SU-DHL-6 (cell line): ENCODE measurements around the gene ZNF418.

Experiments
- H2AFZ ChIP-seq: fragments of 200-600 bp; sonication (generic); 2 replicates; pipeline ENCODE4 v1.6.1; 2014; ENCODE audit warnings: low read depth, mild to moderate bottlenecking, moderate library complexity, mixed read lengths, antibody characterized with exemption, low read length; ENCODE audit not compliant: severe bottlenecking
- H3F3A ChIP-seq: fragments of 200-600 bp; shearing (Covaris generic); 2 replicates; pipeline ENCODE4 v1.6.0; 2016; ENCODE audit warnings: antibody characterized with exemption, mild to moderate bottlenecking; ENCODE audit not compliant: insufficient read depth
- H3K27ac ChIP-seq: fragments of 200-600 bp; sonication (generic); 2 replicates; pipeline ENCODE4 v1.5.1; 2016; ENCODE audit warnings: low read depth, mild to moderate bottlenecking, low read length, moderate library complexity, mixed read lengths
- H3K27me3 ChIP-seq: fragments of 200-600 bp; sonication (generic), shearing (Covaris generic); 2 replicates; pipeline ENCODE4 v1.6.0; 2014; ENCODE audit warnings: mild to moderate bottlenecking, low read length
- H3K36me3 ChIP-seq: fragments of 200-600 bp; sonication (generic); 2 replicates; pipeline ENCODE4 v1.6.1; 2014; ENCODE audit warnings: mild to moderate bottlenecking, low read length, mixed read lengths
- H3K4me2 ChIP-seq: fragments of 300-600, 200-600 bp; shearing (Covaris generic), sonication (generic); 2 replicates; pipeline ENCODE4 v1.6.0; 2014; ENCODE audit warnings: low read length, low read depth, mild to moderate bottlenecking; ENCODE audit not compliant: poor library complexity, severe bottlenecking
- H3K4me3 ChIP-seq: fragments of 200-600 bp; sonication (generic); 2 replicates; pipeline ENCODE4 v1.5.1; 2014; ENCODE audit warnings: antibody characterized with exemption, low read length, mild to moderate bottlenecking, mixed read lengths; ENCODE audit not compliant: insufficient read depth, poor library complexity, severe bottlenecking
- H3K79me2 ChIP-seq: fragments of 200-600 bp; sonication (generic); 2 replicates; pipeline ENCODE4 v1.6.1; 2014; ENCODE audit warnings: mild to moderate bottlenecking, low read length, moderate library complexity; ENCODE audit not compliant: insufficient read depth
- H3K9ac ChIP-seq: fragments of 200-600 bp; sonication (generic); 2 replicates; pipeline ENCODE4 v1.7.0; 2014; ENCODE audit warnings: mild to moderate bottlenecking, low read length
- H3K9me2 ChIP-seq: fragments of 200-600 bp; sonication (generic); replicated peaks from 2 replicates; pipeline ENCODE4 v1.6.1; 2014; ENCODE audit warnings: low read length; ENCODE audit not compliant: insufficient read depth
- H3K9me3 ChIP-seq: fragments of 200-600 bp; sonication (generic); 2 replicates; pipeline ENCODE4 v1.6.1; 2014; ENCODE audit warnings: low read length, mixed read lengths; ENCODE audit not compliant: insufficient read depth
- H4K20me1 ChIP-seq: fragments of 200-600 bp; sonication (generic); 2 replicates; pipeline ENCODE4 v1.6.1; 2014; ENCODE audit warnings: low read depth, mild to moderate bottlenecking, antibody characterized with exemption, low read length, moderate library complexity, mixed read lengths
- CTCF ChIP-seq: fragments of 200-600 bp; sonication (generic); IDR thresholded peaks from one replicate; pipeline ENCODE4 v1.5.1; 2017; ENCODE audit warnings: antibody characterized with exemption, mild to moderate bottlenecking, low read length, moderate library complexity; ENCODE audit not compliant: insufficient read depth, poor library complexity, severe bottlenecking
- EZH2phosphoT487 ChIP-seq: fragments of 200-600 bp; sonication (generic), shearing (Covaris generic); conservative IDR thresholded peaks from 2 replicates; pipeline ENCODE4 v1.6.1; 2018; ENCODE audit warnings: mild to moderate bottlenecking, antibody characterized with exemption, low read length, moderate library complexity, mixed read lengths

ZNF418 gene

GRCh38 chr19:57888560-57889231, 46.5 kb downstream of the ZNF418 start, which contains the start of gene ZNF814:
Gene ZNF814 (minus strand): TSS chr19:57889037. CDS start chr19:57888802, 235 bp downstream.
- no peak within 1 kb of the TSS; the same call in 1 of the 2 replicates for H3K27ac ChIP-seq

GRCh38 chr19:57888107-57888559, 47.1 kb downstream of the ZNF418 start:
- Histone ChIP-seq H3F3A (no peaks in the 10 kb centered on the region), H3K27ac (no peak overlapping the region), H3K4me3 (peak overlapping the region; percentile 92), H3K4me2 (peak overlapping the region; percentile 72), H3K27me3 (no peaks in the 10 kb centered on the region), H3K9me3 (no peaks in the 10 kb centered on the region), H3K36me3 (peaks cover 3% of the 10 kb centered on the region; the same call in 1 of the 2 replicates), H3K79me2 (peaks cover 60% of the 10 kb centered on the region), H4K20me1 (peaks cover 3% of the 10 kb centered on the region; the same call in 1 of the 2 replicates), H2AFZ (peak overlapping the region; percentile 99), H3K9ac (peak overlapping the region; percentile 89), H3K9me2 (no peaks in the 10 kb centered on the region)
- no peak for TF ChIP-seq EZH2phosphoT487
- TF ChIP-seq CTCF, result no peak

More at GRCh38 chr19:57888560-57889231, 46.5 kb downstream of the ZNF418 start, which contains the start of gene ZNF814:
- Histone ChIP-seq H3K27me3 (no peaks in the 10 kb centered on the region), H3K9ac (peak within 1 kb of the TSS; percentile 89), H3K4me2 (peak within 1 kb of the TSS; percentile 72), H3K36me3 (peaks cover 3% of the 10 kb centered on the region; the same call in 1 of the 2 replicates), H4K20me1 (peaks cover 3% of the 10 kb centered on the region; the same call in 1 of the 2 replicates), H2AFZ (peak within 1 kb of the TSS; percentile 99), H3K79me2 (peaks cover 55% of the 10 kb centered on the region), H3K9me2 (no peaks in the 10 kb centered on the region), H3K9me3 (no peaks in the 10 kb centered on the region), H3K4me3 (peak within 1 kb of the TSS; percentile 92), H3F3A (no peaks in the 10 kb centered on the region)
- TF ChIP-seq CTCF (no peak), EZH2phosphoT487 (no peak)

GRCh38 chr19:57887195-57887941, 47.8 kb downstream of the ZNF418 start:
- Histone ChIP-seq H3F3A (no peaks in the 10 kb centered on the region), H3K27me3 (no peaks in the 10 kb centered on the region), H3K4me3 (peak overlapping the region; percentile 92), H3K36me3 (peaks cover 3% of the 10 kb centered on the region; the same call in 1 of the 2 replicates), H3K9ac (peak overlapping the region; percentile 89), H4K20me1 (peaks cover 3% of the 10 kb centered on the region; the same call in 1 of the 2 replicates), H3K79me2 (peaks cover 66% of the 10 kb centered on the region), H3K4me2 (peak overlapping the region; percentile 72), H3K9me2 (no peaks in the 10 kb centered on the region), H2AFZ (no peak overlapping the region), H3K27ac (no peak overlapping the region), H3K9me3 (no peaks in the 10 kb centered on the region)
- no peak for TF ChIP-seq EZH2phosphoT487
- TF ChIP-seq CTCF, result peak; percentile 14
